Neural cell (in vitro differentiated cells): ENCODE results near the gene GRID1. TPM values are rescaled to one million over a fixed set of nuclear protein-coding genes. Genes with fewer than 3 reads are reported as not detected.

Source experiments
- H2AFZ ChIP-seq: fragments of 200-600, 300-800 bp; sonication (generic), shearing (Covaris generic); 2 replicates; pipeline ENCODE4 v1.6.0; 2014; ENCODE audit warnings: low read depth, mild to moderate bottlenecking, antibody characterized with exemption, low read length, moderate library complexity
- H3F3A ChIP-seq: fragments of 200-600 bp; shearing (Covaris generic); 2 replicates; pipeline ENCODE4 v1.6.1; 2016; ENCODE audit warnings: mild to moderate bottlenecking, moderate library complexity, mixed read lengths, antibody characterized with exemption, low read length; ENCODE audit not compliant: insufficient read depth, poor library complexity, severe bottlenecking
- H3K27ac ChIP-seq: fragments of 200-600, 300-800 bp; sonication (generic), shearing (Covaris generic); 2 replicates; pipeline ENCODE4 v1.5.1; 2014; ENCODE audit warnings: mild to moderate bottlenecking, low read length, moderate library complexity
- H3K27me3 ChIP-seq: fragments of 300-800, 200-600 bp; sonication (generic), shearing (Covaris generic); 2 replicates; pipeline ENCODE4 v1.6.0; 2014; ENCODE audit warnings: mild to moderate bottlenecking, low read depth, low read length, moderate library complexity; ENCODE audit not compliant: insufficient read depth
- H3K36me3 ChIP-seq: fragments of 300-800, 200-600 bp; sonication (generic), shearing (Covaris generic); 2 replicates; pipeline ENCODE4 v1.5.1; 2014; ENCODE audit warnings: mild to moderate bottlenecking, antibody characterized with exemption, low read length, moderate library complexity; ENCODE audit not compliant: insufficient read depth
- H3K4me2 ChIP-seq: fragments of 300-800, 200-600 bp; sonication (generic), shearing (Covaris generic); 2 replicates; pipeline ENCODE4 v1.6.0; 2014; ENCODE audit warnings: mild to moderate bottlenecking, low read length
- H3K4me3 ChIP-seq: fragments of 300-800, 200-600 bp; sonication (generic), shearing (Covaris generic); 2 replicates; pipeline ENCODE4 v1.5.1; 2014; ENCODE audit warnings: mild to moderate bottlenecking, low read length, moderate library complexity
- H3K79me2 ChIP-seq: fragments of 200-600 bp; shearing (Covaris generic); replicated peaks from 2 replicates; pipeline ENCODE4 v1.6.0; 2014; ENCODE audit warnings: mild to moderate bottlenecking, low read length, moderate library complexity; ENCODE audit not compliant: insufficient read depth
- H3K9ac ChIP-seq: fragments of 300-800, 200-600 bp; sonication (generic), shearing (Covaris generic); 2 replicates; pipeline ENCODE4 v1.6.1; 2016; ENCODE audit warnings: mild to moderate bottlenecking, low read length, mixed read lengths
- H3K9me2 ChIP-seq: fragments of 200-600 bp; shearing (Covaris generic); 2 replicates; pipeline ENCODE4 v1.6.1; 2016; ENCODE audit warnings: mild to moderate bottlenecking, low read length, mixed read lengths; ENCODE audit not compliant: insufficient read depth
- H3K9me3 ChIP-seq: fragments of 200-600, 300-800 bp; sonication (generic), shearing (Covaris generic); 2 replicates; pipeline ENCODE4 v1.6.1; 2016; ENCODE audit warnings: mild to moderate bottlenecking, mixed run types, low read length, moderate library complexity, mixed read lengths
- H4K20me1 ChIP-seq: fragments of 200-600 bp; shearing (Covaris generic); 2 replicates; pipeline ENCODE4 v1.6.1; 2016; ENCODE audit warnings: mild to moderate bottlenecking, mixed run types; ENCODE audit not compliant: insufficient read depth
- CTCF ChIP-seq: fragments of 450-650 bp; IDR thresholded peaks from 2 replicates; pipeline ENCODE4 v1.5.1; 2014; ENCODE audit warnings: antibody characterized with exemption, mild to moderate bottlenecking, moderate library complexity; ENCODE audit not compliant: poor library complexity, severe bottlenecking
- EZH2 ChIP-seq: fragments of 200-600, 300-800 bp; shearing (Covaris generic), sonication (generic); IDR thresholded peaks from 2 replicates; pipeline ENCODE4 v1.6.1; 2014; ENCODE audit warnings: antibody characterized with exemption, low read length, borderline replicate concordance, mild to moderate bottlenecking; ENCODE audit not compliant: insufficient read depth, poor library complexity, severe bottlenecking
- MXI1 ChIP-seq: fragments of 450-650 bp; conservative IDR thresholded peaks from 2 replicates; pipeline ENCODE4 v1.6.1; 2014; ENCODE audit warnings: antibody characterized with exemption, mild to moderate bottlenecking; ENCODE audit not compliant: poor library complexity, severe bottlenecking
- POLR2AphosphoS5 ChIP-seq: IDR thresholded peaks from 2 replicates; pipeline ENCODE4 v1.6.1; 2012
- RAD21 ChIP-seq: fragments of 450-650 bp; conservative IDR thresholded peaks from 2 replicates; pipeline ENCODE4 v1.6.1; 2014; ENCODE audit warnings: antibody characterized with exemption, mild to moderate bottlenecking, moderate library complexity
- REST ChIP-seq: IDR thresholded peaks from 2 replicates; pipeline ENCODE4 v1.6.1; 2012; ENCODE audit warnings: borderline replicate concordance
- SMC3 ChIP-seq: fragments of 450-650 bp; conservative IDR thresholded peaks from 2 replicates; pipeline ENCODE4 v1.6.1; 2014; ENCODE audit warnings: antibody characterized with exemption, mild to moderate bottlenecking, moderate library complexity; ENCODE audit not compliant: poor library complexity
- TAF1 ChIP-seq: IDR thresholded peaks from 2 replicates; pipeline ENCODE4 v1.6.1; 2012; ENCODE audit warnings: low read depth
- polyA plus RNA-seq: library from polyadenylated mRNA; depleted of rRNA; stranded (reverse); fragments of >200 nt; gene quantifications from 2 replicates; pipeline ENCODE4 v1.2.3, GENCODE V29; 2014

The GRID1 gene
- polyA plus RNA-seq, 1 donor from 2014 or later = 7.3 TPM

DNA sequence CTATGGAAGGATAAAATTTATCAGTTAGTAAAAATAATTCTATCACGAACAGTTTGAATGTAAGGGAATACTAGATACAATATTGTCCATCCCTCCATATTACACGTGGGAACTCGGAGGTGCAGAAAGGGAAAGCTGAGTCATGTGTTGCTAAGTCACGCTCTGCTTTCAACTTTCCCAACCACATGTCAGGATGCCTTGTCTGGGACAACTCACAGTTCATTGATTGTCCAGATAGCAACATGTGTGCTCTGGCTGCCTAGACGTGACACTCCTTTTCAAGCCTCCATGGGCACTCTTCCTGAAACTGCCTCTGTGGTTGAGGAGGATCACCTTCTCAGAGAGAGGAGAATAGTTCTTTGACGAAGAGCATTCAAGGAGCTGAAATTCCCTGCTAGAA lies 808.1 kb downstream of the GRID1 start:
- no peak overlapping the region for H3K9ac ChIP-seq
- no peaks in the 10 kb centered on the region for H4K20me1 ChIP-seq
- H3K36me3 ChIP-seq = no peaks in the 10 kb centered on the region
- H3K27me3 ChIP-seq = no peaks in the 10 kb centered on the region
- no peak overlapping the region for H3K27ac ChIP-seq
- no peaks in the 10 kb centered on the region for H3K79me2 ChIP-seq
- TF ChIP-seq REST = no peak
- TF ChIP-seq EZH2 = no peak
- TF ChIP-seq MXI1 = no peak
- no peak for TF ChIP-seq SMC3
- TF ChIP-seq RAD21 = no peak
- no peak for TF ChIP-seq POLR2AphosphoS5
- no peak for TF ChIP-seq CTCF
- no peaks in the 10 kb centered on the region for H3F3A ChIP-seq
- no peak overlapping the region for H3K4me3 ChIP-seq
- H3K9me2 ChIP-seq = no peaks in the 10 kb centered on the region
- no peak overlapping the region for H2AFZ ChIP-seq
- H3K9me3 ChIP-seq = no peaks in the 10 kb centered on the region
- no peak overlapping the region for H3K4me2 ChIP-seq

GRCh38 chr10:85557706-85558105 lies 808.9 kb downstream of the GRID1 start:
- Histone ChIP-seq H3K9me3 (no peaks in the 10 kb centered on the region), H3K4me2 (no peak overlapping the region), H3K9me2 (no peaks in the 10 kb centered on the region), H3K27me3 (no peaks in the 10 kb centered on the region), H3K4me3 (no peak overlapping the region), H3K36me3 (no peaks in the 10 kb centered on the region), H3K79me2 (no peaks in the 10 kb centered on the region), H3K9ac (no peak overlapping the region), H3K27ac (no peak overlapping the region), H2AFZ (no peak overlapping the region), H4K20me1 (no peaks in the 10 kb centered on the region), H3F3A (no peaks in the 10 kb centered on the region)
- no peak for TF ChIP-seq TAF1
- TF ChIP-seq POLR2AphosphoS5 = no peak
- TF ChIP-seq EZH2 = no peak
- no peak for TF ChIP-seq REST
